OCI-LY1 (cell line): ENCODE results near the gene GMCL2.

Source experiments
- H2AFZ ChIP-seq: fragments of 200-600 bp; sonication (generic), shearing (Covaris generic); 2 replicates; pipeline ENCODE4 v1.6.0; 2014; ENCODE audit warnings: antibody characterized with exemption, mild to moderate bottlenecking, low read length
- H3F3A ChIP-seq: fragments of 200-600 bp; sonication (generic), shearing (Covaris generic); 2 replicates; pipeline ENCODE4 v1.6.0; 2014; ENCODE audit warnings: mild to moderate bottlenecking, antibody characterized with exemption, low read length, moderate library complexity; ENCODE audit not compliant: insufficient read depth
- H3K27ac ChIP-seq: fragments of 200-600 bp; sonication (generic); 2 replicates; pipeline ENCODE4 v1.5.1; 2014; ENCODE audit warnings: low read length, mixed run types, mild to moderate bottlenecking, low read depth; ENCODE audit not compliant: poor library complexity, severe bottlenecking
- H3K27me3 ChIP-seq: fragments of 200-600 bp; sonication (generic); 2 replicates; pipeline ENCODE4 v1.6.0; 2014; ENCODE audit warnings: antibody characterized with exemption, mild to moderate bottlenecking, low read length, moderate library complexity; ENCODE audit not compliant: insufficient read depth
- H3K36me3 ChIP-seq: fragments of 200-600 bp; sonication (generic); 2 replicates; pipeline ENCODE4 v1.6.1; 2014; ENCODE audit warnings: mild to moderate bottlenecking, antibody characterized with exemption, low read length, moderate library complexity, mixed read lengths; ENCODE audit not compliant: insufficient read depth
- H3K4me1 ChIP-seq: fragments of 200-600 bp; sonication (generic); 2 replicates; pipeline ENCODE4 v1.5.1; 2014; ENCODE audit warnings: mild to moderate bottlenecking, low read length, moderate library complexity; ENCODE audit not compliant: insufficient read depth, severe bottlenecking
- H3K4me2 ChIP-seq: fragments of 200-600 bp; sonication (generic), shearing (Covaris generic); 2 replicates; pipeline ENCODE4 v1.6.1; 2014; ENCODE audit warnings: low read length
- H3K4me3 ChIP-seq: fragments of 200-600 bp; sonication (generic); 2 replicates; pipeline ENCODE4 v1.5.1; 2014; ENCODE audit warnings: low read length, low read depth, mild to moderate bottlenecking, mixed read lengths; ENCODE audit not compliant: poor library complexity, severe bottlenecking
- H3K79me2 ChIP-seq: fragments of 200-600 bp; shearing (Covaris generic); 2 replicates; pipeline ENCODE4 v1.6.1; 2016; ENCODE audit warnings: mixed run types, low read length, mixed read lengths; ENCODE audit not compliant: insufficient read depth
- H3K9ac ChIP-seq: fragments of 200-600 bp; sonication (generic), shearing (Covaris generic); 2 replicates; pipeline ENCODE4 v1.6.1; 2014; ENCODE audit warnings: mild to moderate bottlenecking, low read length, mixed read lengths
- H3K9me2 ChIP-seq: fragments of 200-600 bp; sonication (generic), shearing (Covaris generic); 2 replicates; pipeline ENCODE4 v1.6.1; 2014; ENCODE audit warnings: low read depth, mild to moderate bottlenecking, low read length, mixed read lengths
- H3K9me3 ChIP-seq: fragments of 200-600 bp; shearing (Covaris generic); 2 replicates; pipeline ENCODE4 v1.6.1; 2014; ENCODE audit warnings: low read length, mixed read lengths
- H4K20me1 ChIP-seq: fragments of 200-600 bp; sonication (generic), shearing (Covaris generic); 2 replicates; pipeline ENCODE4 v1.6.0; 2016; ENCODE audit warnings: mild to moderate bottlenecking, low read length; ENCODE audit not compliant: insufficient read depth
- CTCF ChIP-seq: fragments of 200-600 bp; sonication (generic), shearing (Covaris generic); IDR thresholded peaks from 2 replicates; pipeline ENCODE4 v1.5.1; 2017; ENCODE audit warnings: mild to moderate bottlenecking, antibody characterized with exemption, low read length, moderate library complexity, mixed read lengths
- EZH2 ChIP-seq: fragments of 200-600 bp; sonication (generic), shearing (Covaris generic); IDR thresholded peaks from 2 replicates; pipeline ENCODE4 v1.8.0; 2017; ENCODE audit warnings: borderline replicate concordance, mixed run types, mild to moderate bottlenecking, antibody characterized with exemption, low read length, moderate library complexity, mixed read lengths

Gene GMCL2

GRCh38 chr5:178224403-178224802 lies 37.2 kb upstream of the GMCL2 start:
- H3K27ac ChIP-seq = no peak overlapping the region
- H3K36me3 ChIP-seq = peaks cover 69% of the 10 kb centered on the region

GRCh38 chr5:178223828-178224335 lies 36.7 kb upstream of the GMCL2 start:
- no peaks in the 10 kb centered on the region for H3K9me2 ChIP-seq
- peaks cover 65% of the 10 kb centered on the region for H3K36me3 ChIP-seq
- no peak overlapping the region for H3K4me3 ChIP-seq
- H3K79me2 ChIP-seq = no peaks in the 10 kb centered on the region
- H3K4me2 ChIP-seq = no peak overlapping the region
- H4K20me1 ChIP-seq = no peaks in the 10 kb centered on the region
- H3K9me3 ChIP-seq = no peaks in the 10 kb centered on the region
- H3K27ac ChIP-seq = no peak overlapping the region
- no peak for TF ChIP-seq CTCF
- no peak for TF ChIP-seq EZH2
- H3K9ac ChIP-seq = no peak overlapping the region
- no peak overlapping the region for H2AFZ ChIP-seq
- no peaks in the 10 kb centered on the region for H3K27me3 ChIP-seq
- no peaks in the 10 kb centered on the region for H3F3A ChIP-seq
- no peaks in the 10 kb centered on the region for H3K4me1 ChIP-seq

More at GRCh38 chr5:178224403-178224802, 37.2 kb upstream of the GMCL2 start:
- Histone ChIP-seq H3K4me3 (no peak overlapping the region), H3K79me2 (no peaks in the 10 kb centered on the region), H3K4me2 (no peak overlapping the region), H3K9me3 (no peaks in the 10 kb centered on the region), H2AFZ (no peak overlapping the region), H3K9ac (no peak overlapping the region), H3K9me2 (no peaks in the 10 kb centered on the region), H3K4me1 (no peaks in the 10 kb centered on the region), H4K20me1 (no peaks in the 10 kb centered on the region), H3K27me3 (no peaks in the 10 kb centered on the region), H3F3A (no peaks in the 10 kb centered on the region)
- no peak for TF ChIP-seq EZH2
- no peak for TF ChIP-seq CTCF

GRCh38 chr5:178223196-178223773 lies 36.1 kb upstream of the GMCL2 start:
- Histone ChIP-seq H3K4me3 (no peak overlapping the region), H3K4me2 (no peak overlapping the region)
- TF ChIP-seq CTCF = no peak
- no peak for TF ChIP-seq EZH2

More at GRCh38 chr5:178223196-178223773, 36.1 kb upstream of the GMCL2 start:
- Histone ChIP-seq H3F3A (no peaks in the 10 kb centered on the region), H3K9me2 (no peaks in the 10 kb centered on the region), H3K9me3 (no peaks in the 10 kb centered on the region), H3K27me3 (no peaks in the 10 kb centered on the region), H3K79me2 (no peaks in the 10 kb centered on the region), H3K36me3 (peaks cover 65% of the 10 kb centered on the region), H3K27ac (no peak overlapping the region), H2AFZ (no peak overlapping the region), H3K9ac (no peak overlapping the region), H3K4me1 (no peaks in the 10 kb centered on the region), H4K20me1 (no peaks in the 10 kb centered on the region)
